Stimulated activated CD8-positive, alpha-beta memory T cell treated with anti-CD3 and anti-CD28 coated beads, Interleukin-15, amount 100 ng/mL, for 4 hours (primary cell): Measurements from ENCODE around the gene CGB7.

Source experiments
- DNase-seq, 2 donors: peaks; one replicate each; pipeline ENCODE4 v3.0.0-alpha.2; 2020; ENCODE audit warnings: low read depth in 2 of 2

CGB7 gene

GRCh38 chr19:49016067-49016839, 41.3 kb downstream of the CGB7 start:
- no peak for DNase-seq

- DNase-seq, result no peak
Observed at GRCh38 chr19:49014870-49015255, 42.7 kb downstream of the CGB7 start.

GRCh38 chr19:49014123-49014869, 43.3 kb downstream of the CGB7 start:
- no peak for DNase-seq

GRCh38 chr19:49011194-49011593, 46.4 kb downstream of the CGB7 start:
- no peak for DNase-seq

GRCh38 chr19:49010453-49010852, 47.1 kb downstream of the CGB7 start:
- DNase-seq, result no peak

- DNase-seq, result no peak
Observed at GRCh38 chr19:49009828-49010227, 47.7 kb downstream of the CGB7 start.

- DNase-seq, result no peak
Observed at GRCh38 chr19:49006905-49007304, 50.6 kb downstream of the CGB7 start.

GRCh38 chr19:49004964-49005614, 52.5 kb downstream of the CGB7 start:
- DNase-seq, result no peak
